MV-4-11 (cell line): ENCODE measurements around the gene AGMO.

Experiments
- DNase-seq: peaks from one replicate; lab custom pipeline; 2025; lab: John Stamatoyannopoulos, UW

Gene AGMO

DNA sequence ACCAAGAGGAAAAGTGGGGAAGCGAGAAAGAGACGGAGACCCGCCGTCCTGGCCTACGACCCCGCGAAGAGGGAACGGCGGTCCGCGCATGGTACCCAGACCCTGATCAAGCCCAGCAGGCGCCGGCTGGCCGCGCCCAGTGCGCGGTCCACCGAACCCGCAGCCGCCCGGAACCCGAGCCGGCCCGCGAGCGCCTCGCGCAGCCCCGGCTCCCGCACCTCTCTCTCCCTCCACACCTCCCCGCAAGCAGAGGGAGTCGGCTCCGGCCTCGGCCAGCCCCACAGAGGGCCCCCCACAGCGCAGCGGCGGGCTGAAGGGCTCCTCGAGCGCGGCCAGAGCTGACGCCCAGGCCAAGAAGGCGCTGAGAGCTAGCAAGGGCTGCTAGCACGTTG lies 164.7 kb downstream of the AGMO start:
- DNase-seq = no peak

DNA sequence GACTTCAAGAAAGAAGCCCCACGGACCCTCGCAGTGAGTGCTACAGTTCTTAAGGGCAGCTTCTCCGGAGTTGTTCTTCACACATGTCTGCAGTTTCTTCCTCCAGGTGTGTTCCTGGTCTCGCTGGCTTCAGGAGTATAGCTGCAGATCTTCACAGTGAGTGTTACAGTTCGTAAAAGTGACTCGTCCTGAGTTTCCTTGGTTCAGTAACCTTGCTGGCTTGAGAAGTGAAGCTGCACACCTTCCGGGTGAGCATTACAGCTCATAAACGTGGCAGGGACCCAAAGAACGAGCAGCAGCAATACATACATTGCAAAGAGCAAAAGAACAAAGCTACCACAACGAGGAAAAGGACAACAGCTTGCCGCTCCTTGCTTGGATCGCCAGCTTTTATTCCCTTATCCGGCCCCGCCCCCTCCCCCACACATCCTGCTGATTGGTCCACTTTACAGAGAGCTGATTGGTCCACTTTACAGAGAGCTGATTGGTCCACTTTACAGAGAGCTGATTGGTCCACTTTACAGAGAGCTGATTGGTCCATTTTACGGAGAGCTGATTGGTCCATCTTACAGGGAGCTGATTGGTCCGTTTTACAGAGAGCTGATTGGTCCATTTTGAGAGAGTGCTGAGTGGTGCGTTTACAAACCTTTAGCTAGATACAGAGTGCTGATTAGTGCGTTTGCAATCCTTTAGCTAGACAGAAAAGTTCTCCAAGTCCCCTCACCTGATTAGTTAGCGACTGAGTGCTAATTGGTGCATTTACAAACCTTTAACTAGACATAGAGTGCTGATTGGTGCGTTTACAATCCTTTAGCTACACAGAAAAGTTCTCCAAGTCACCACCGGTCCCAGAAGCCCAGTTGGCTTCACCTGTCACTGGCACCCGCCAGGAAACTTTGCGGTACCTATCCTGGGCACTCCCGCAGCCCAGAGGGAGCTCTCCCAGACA lies 165.3 kb downstream of the AGMO start:
- no peak for DNase-seq

GRCh38 chr7:15389073-15389472 lies 172.7 kb downstream of the AGMO start:
- no peak for DNase-seq

DNA sequence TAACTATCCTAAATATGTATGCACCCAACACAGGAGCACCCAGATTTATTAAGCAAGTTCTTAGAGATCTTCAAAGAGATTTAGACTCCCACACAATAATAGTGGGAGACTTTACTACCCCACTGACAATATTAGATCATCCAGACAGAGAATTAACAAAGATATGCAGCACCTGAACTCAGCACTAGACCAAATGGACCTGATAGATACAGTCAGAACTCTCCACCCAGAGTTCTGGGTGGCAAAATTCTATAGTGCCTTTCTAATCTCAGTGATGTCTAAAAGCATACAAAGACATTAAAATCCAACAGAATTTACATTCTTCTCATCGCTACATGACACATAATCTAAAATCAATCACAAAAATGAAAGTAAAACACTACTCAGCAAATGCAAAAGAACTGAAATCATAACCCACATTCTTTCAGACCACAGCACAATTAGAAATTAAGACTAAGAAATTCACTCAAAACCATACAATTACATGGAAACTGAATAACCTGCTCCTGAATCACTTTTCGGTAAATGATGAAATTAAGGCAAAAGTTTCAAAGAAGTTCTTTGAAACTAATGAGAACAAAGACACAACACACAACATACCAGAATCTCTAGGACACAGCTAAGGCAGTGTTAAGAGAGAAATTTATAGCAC lies 183.2 kb downstream of the AGMO start:
- no peak for DNase-seq

DNA sequence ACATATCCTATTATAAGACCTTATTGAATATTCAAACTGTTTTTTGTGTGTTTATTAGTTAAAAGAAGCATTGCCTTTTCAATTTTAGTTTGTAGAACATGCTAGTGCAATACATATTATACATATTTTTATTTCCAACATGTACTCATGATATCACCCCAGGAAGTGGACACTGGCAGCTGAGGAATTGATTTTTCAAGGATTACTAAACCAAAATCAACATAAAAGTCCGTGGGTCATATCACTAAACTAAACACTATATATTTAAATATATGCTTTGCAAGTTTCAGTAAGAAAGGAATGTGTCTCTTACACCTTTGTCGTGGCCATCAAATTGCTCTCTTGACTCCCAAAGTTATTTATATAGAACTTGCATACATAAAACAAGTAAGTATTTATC lies 185.2 kb downstream of the AGMO start:
- no peak for DNase-seq

DNA sequence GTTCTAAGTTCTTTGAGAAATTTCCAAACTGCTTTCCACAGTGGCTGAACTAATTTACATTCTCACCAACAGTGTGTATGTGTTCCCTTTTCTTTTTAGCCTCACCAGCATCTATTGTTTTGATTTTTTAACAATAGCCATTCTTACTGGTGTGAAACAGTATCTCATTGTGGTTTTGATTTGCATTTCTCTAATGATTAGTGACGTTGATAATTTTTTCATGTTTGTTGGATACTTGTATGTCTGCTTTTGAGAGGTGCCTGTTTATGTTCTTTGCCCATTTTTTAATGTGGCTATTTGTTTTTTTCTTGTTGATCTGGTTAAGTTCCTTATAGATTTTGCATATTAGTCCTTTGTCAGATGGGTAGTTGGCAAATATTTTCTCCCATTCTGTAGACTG lies 191.4 kb downstream of the AGMO start:
- DNase-seq = no peak

DNA sequence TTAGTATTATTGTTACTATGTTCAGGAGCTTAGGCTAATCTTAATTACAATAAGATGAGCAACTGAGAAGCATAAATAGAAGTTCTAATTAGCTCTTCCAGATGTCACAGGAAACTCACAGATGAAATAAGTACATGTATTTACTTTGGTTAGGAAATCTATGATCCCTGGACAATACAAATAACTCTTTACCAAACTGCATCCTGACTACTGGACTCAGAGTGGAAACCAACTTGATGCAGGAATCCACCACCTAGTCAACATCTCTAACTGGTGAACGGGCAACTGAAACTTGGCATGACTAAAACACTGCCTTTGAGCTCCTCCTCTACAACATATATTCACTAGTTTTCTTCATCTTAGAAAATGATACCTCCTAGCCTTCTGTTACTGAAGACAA lies 193.2 kb downstream of the AGMO start:
- no peak for DNase-seq

DNA sequence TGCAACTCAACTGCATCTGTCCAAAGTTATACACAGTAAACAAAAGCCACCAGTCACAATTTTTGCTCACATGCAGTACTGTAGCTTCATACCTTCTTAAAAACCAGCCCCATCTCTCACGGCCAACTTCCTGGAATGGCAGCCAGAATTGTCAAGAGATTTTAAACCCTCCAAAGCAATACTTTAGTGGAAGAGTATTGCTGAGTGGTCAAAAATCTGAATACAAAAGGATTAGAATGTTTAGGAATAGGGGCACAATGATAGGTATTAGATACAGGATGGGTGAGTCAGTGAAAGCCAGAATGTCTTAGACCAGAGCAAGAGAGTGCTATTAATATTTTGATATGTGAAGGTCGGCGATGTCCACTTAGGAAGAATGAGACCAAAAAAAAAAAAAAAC lies 193.9 kb downstream of the AGMO start:
- DNase-seq = no peak

DNA sequence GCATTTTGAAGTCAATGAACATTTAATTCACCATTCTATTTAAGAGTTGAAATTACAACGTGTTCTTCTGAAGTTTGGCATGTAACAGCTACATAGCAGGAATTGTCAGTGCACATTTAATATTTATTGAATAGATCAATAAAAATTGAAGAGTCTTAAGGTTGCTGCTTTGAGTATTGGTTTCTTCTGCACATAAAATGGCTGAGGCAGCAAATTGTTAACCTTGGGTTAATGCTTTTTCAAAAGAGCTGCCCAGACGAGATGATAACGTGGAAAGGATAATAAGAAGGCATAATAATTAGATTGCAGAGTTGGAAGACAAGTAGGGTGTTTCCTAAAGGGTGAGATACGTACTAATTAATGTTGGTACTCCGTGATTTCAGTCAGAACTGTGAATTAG lies 203.7 kb downstream of the AGMO start:
- DNase-seq = no peak

GRCh38 chr7:15352421-15353206 lies 209.2 kb downstream of the AGMO start:
- no peak for DNase-seq

DNA sequence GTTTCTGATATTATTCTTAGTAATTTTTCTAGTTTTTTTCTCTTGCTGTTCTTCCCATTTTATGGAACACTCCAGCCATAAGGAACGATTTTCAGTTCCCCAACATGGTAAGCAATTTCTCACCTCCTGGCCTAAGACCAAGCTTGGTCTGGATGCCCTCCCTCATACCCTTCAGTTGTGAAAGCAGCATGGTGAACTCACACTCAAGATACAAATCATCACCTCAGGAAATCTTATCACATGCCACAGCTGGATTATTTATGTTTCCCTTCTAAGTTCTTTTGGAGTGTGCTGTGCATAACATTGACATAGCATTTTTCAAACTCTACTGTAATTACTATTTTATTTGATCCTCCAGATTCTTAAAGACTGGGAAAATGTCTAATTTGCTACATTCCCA lies 216.6 kb downstream of the AGMO start:
- no peak for DNase-seq

DNA sequence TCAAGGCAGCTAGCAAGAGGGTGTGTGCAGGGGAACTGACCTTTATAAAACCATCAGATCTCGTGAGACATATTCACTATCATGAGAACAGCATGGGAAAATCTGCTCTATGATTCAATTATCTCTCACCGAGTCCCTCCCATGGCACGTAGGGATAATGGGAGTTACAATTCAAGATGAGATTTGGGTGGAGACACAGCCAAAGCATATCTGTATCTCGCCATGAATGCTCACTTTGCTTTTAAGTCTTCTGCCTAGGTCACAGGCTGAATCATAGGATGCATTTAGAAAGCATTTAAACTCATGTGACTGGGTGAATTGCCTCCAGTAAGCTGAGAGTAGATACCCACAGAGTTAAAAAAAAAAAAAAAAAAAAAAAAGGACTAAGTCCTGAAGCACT lies 220.0 kb downstream of the AGMO start:
- DNase-seq = no peak

DNA sequence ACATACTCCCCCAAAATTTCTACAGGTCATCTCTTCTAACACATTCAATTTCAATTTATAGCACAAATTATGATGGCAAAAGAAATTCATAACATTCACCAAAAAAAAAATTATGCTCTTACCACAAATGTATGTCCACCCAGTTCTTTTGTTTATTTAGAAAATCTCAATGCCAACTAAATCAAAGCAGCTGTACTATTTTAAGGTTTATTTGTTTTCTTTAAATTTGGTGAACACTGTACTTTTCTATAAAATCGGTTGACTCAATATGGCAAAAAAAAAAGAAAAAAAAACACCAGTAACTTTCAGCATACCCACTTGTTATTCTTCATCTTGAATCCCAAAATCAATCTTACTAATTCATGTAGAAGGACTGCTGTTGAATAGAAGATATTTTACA lies 225.7 kb downstream of the AGMO start:
- DNase-seq = no peak

DNA sequence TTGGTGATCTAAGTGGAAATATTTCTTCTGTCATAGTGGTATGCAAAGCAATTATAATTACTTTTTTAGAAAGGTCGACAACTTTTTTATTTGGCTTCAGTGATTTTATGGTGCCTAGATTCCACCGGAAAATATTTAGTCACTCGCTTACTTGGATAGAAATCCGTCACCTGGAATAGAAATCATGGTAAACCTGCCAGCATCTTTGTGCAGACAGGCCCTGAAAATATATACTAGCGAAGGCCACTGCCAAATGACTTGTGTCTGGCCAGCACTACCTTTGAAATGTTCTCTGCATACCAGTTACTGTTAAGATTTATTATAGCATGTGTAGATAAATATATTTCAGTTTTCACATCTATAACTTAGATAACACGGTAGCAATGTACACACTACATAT lies 226.4 kb downstream of the AGMO start:
- no peak for DNase-seq

- DNase-seq = no peak
Measured at GRCh38 chr7:15334536-15335263, 227.1 kb downstream of the AGMO start.

DNA sequence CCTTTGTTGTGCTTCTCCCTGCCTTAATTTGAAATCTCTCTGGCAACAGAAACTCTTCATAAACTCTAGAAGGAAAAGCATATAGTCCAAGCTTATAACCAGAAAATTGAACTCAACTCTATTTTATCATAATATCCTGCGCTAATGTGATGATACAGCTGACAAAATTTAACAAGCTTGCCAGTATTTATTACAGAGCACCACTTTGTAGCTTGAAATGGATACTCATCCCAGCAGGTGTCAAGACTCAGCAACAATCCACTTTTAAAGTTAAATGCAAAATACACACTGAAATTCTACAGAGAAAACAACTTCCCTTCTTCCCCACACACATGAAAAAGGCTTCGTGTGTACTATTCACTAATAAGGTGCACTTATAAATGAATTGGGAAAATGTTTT lies 228.9 kb downstream of the AGMO start:
- DNase-seq = no peak

- DNase-seq = no peak
Measured at GRCh38 chr7:15330943-15331342, 230.9 kb downstream of the AGMO start.

DNA sequence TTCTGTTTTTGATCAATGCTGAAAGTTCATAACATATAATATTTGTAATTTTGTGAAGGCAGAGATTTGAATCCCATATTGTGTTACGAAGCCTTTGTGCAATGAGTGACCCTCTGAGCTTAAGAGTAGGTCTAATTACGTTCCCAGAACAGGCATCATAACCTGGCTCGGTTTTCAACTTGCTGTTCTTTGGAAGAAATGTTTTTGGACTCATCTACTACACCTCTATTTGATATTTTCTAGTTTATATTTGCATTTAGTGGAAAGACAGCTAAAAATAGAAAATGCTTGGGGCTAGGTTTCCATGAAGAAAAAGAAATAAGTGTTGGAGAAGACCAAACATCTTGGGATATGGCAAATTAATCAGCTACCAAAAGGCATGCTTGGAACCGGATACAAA lies 234.8 kb downstream of the AGMO start:
- no peak for DNase-seq

GRCh38 chr7:15326044-15326644 lies 235.7 kb downstream of the AGMO start:
- no peak for DNase-seq

DNA sequence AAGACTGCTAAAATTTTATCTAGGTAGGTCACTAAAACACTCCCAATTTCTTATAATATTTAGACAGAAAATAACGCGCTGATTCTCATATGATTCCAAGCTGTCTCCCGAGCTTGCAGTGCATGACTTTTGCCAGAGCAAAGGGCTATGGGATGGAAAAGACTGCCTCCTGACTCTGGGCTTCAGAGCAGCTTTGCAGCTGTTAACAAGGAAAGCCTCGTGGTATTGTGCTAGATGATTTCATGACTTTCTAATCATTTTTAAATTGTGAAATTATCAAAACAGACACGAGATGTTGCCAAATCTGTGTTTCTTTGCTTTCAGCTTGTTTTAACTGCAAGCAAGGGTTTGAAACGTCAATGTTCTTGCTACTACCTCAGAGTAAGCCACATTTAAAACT lies 238.3 kb downstream of the AGMO start:
- no peak for DNase-seq

- DNase-seq = no peak
Measured at GRCh38 chr7:15317215-15317614, 244.6 kb downstream of the AGMO start.

GRCh38 chr7:15315678-15316077 lies 246.1 kb downstream of the AGMO start:
- no peak for DNase-seq
